ENCODE results near the gene LTBP3.

GRCh38 chr11:65573391-65574079 is 15.4 kb upstream of the LTBP3 start:
- TF ChIP-seq CTCF (conservative IDR thresholded peaks at IDR 0.05; ENCODE audit: low read length) (no peak), EZH2phosphoT487 (IDR thresholded peaks at IDR 0.05; ENCODE audit: borderline replicate concordance, low read depth, low read length) (no peak)

Measured in OCI-LY7 (cell line).